Thyroid gland (tissue), 4 donors: ENCODE results near the gene SLAMF7. TPM values are rescaled to one million over a fixed set of nuclear protein-coding genes. Genes with fewer than 3 reads are reported as not detected.
A peak's percentile ranks its signal among the peaks of the same experiment; 100 is the strongest.

Source experiments
- DNase-seq, 2 donors: peaks; one replicate each; pipeline ENCODE4 v3.0.0-alpha.2; 2019
- H3K27ac ChIP-seq, 3 donors: fragments of 200-600 bp; sonication (generic); 1 replicate in 2 of 3; 2 replicates in 1 of 3; pipeline ENCODE4 v1.5.1; 2016 to 2019; ENCODE audit warnings: mild to moderate bottlenecking in 1 of 3, moderate library complexity in 1 of 3
- H3K27me3 ChIP-seq: fragments of 200-600 bp; sonication (generic); one replicate; pipeline ENCODE4 v1.5.1; 2019
- H3K36me3 ChIP-seq, 2 donors: fragments of 200-600 bp; sonication (generic); one replicate each; pipeline ENCODE4 v1.5.1; 2016 to 2019
- H3K4me1 ChIP-seq, 2 donors: fragments of 200-600 bp; sonication (generic); one replicate each; pipeline ENCODE4 v1.5.1; 2017 to 2019
- H3K4me3 ChIP-seq, 3 donors: fragments of 200-600 bp; sonication (generic); replicated peaks in 1 of 3; 1 replicate in 2 of 3; 2 replicates in 1 of 3; pipeline ENCODE4 v1.5.1; 2016; ENCODE audit warnings: mild to moderate bottlenecking in 1 of 3
- H3K9me3 ChIP-seq: fragments of 200-600 bp; sonication (generic); one replicate; pipeline ENCODE4 v1.5.1; 2017
- CTCF ChIP-seq, 6 experiments: fragments of 200-600 bp in 3 of 6; fragments of 450-650 bp in 3 of 6; sonication (generic) in 3 of 6; IDR thresholded peaks; one replicate each; pipeline ENCODE4 v1.5.1; 2016 to 2019; ENCODE audit warnings: antibody characterized with exemption in 6 of 6, mild to moderate bottlenecking in 2 of 6, inconsistent platforms in 1 of 6, moderate library complexity in 1 of 6
- POLR2A ChIP-seq, 2 donors: fragments of 450-650 bp; IDR thresholded peaks; one replicate each; pipeline ENCODE4 v1.6.1; 2017; ENCODE audit warnings: antibody characterized with exemption in 2 of 2, mild to moderate bottlenecking in 2 of 2, moderate library complexity in 1 of 2
- WGBS, 2 donors: methylation state at CpG; one replicate each; pipeline ENCODE4 v1.1.5; 2017; 5-methylcytosine and 5-hydroxymethylcytosine counted together
- intact Hi-C: fragments of 100-400 bp; cut with DNase I; formaldehyde crosslinking; loops from one replicate; pipeline ENCODE4 v1.15.1; 2023
- total RNA-seq, 4 donors: library from RNA; depleted of rRNA; stranded (reverse); fragments of >200 nt; gene quantifications; one replicate each; pipeline ENCODE4 v1.2.3, GENCODE V29; 2016

Gene SLAMF7
- total RNA-seq, 4 donors from 2014 or later: 0.22 to 0.93 (median 0.37) TPM

GRCh38 chr1:160716013-160716412 is 23.0 kb upstream of the SLAMF7 start:
- Histone ChIP-seq H3K9me3 (no peaks in the 10 kb centered on the region), H3K27me3 (no peaks in the 10 kb centered on the region), H3K4me1 (peaks cover 3 to 16% of the 10 kb centered on the region in 2 donors), H3K27ac (no peak overlapping the region), H3K36me3 (no peaks in the 10 kb centered on the region), H3K4me3 (no peak overlapping the region)
- TF ChIP-seq CTCF (IDR thresholded peaks at IDR 0.05) (no peak), POLR2A (IDR thresholded peaks at IDR 0.05) (no peak)
- intact Hi-C loops: no loop called here
- no peak for DNase-seq
- 85 to 96% methylated on average over 1 of the region's 1 CpG for WGBS, 2 donors

- DNase-seq: no peak
- Histone ChIP-seq H3K4me1 (peaks cover 3 to 16% of the 10 kb centered on the region in 2 donors), H3K9me3 (no peaks in the 10 kb centered on the region), H3K4me3 (no peak overlapping the region), H3K27ac (peak overlapping the region in 1 of 3 donors; percentile 58), H3K36me3 (no peaks in the 10 kb centered on the region), H3K27me3 (no peaks in the 10 kb centered on the region)
- intact Hi-C loops: no loop called here
- TF ChIP-seq CTCF (IDR thresholded peaks at IDR 0.05): no peak
- no peak for TF ChIP-seq POLR2A (IDR thresholded peaks at IDR 0.05)
- WGBS, 2 donors: 61 to 65% methylated on average over 5 of the region's 5 CpGs
Observed at GRCh38 chr1:160717306-160717705, 21.7 kb upstream of the SLAMF7 start.

- H3K27me3 ChIP-seq: no peaks in the 10 kb centered on the region
- TF ChIP-seq POLR2A (IDR thresholded peaks at IDR 0.05): no peak
- no peak for TF ChIP-seq CTCF (IDR thresholded peaks at IDR 0.05)
Observed at GRCh38 chr1:160718210-160718609, 20.8 kb upstream of the SLAMF7 start.

GRCh38 chr1:160720356-160721085 is 18.5 kb upstream of the SLAMF7 start:
- 69 to 70% methylated on average over 3 of the region's 3 CpGs for WGBS, 2 donors
- Histone ChIP-seq H3K9me3 (no peaks in the 10 kb centered on the region), H3K27ac (no peak overlapping the region), H3K27me3 (no peaks in the 10 kb centered on the region), H3K4me1 (peaks cover 3 to 16% of the 10 kb centered on the region in 2 donors), H3K36me3 (no peaks in the 10 kb centered on the region), H3K4me3 (no peak overlapping the region)
- TF ChIP-seq POLR2A (IDR thresholded peaks at IDR 0.05) (no peak), CTCF (IDR thresholded peaks at IDR 0.05) (no peak)
- peak; percentile 19 to 34 for DNase-seq
- intact Hi-C loops: no loop called here

More at GRCh38 chr1:160718210-160718609, 20.8 kb upstream of the SLAMF7 start:
- WGBS, 2 donors: 71 to 79% methylated on average over 4 of the region's 4 CpGs
- no peak overlapping the region for H3K4me3 ChIP-seq
- H3K36me3 ChIP-seq: no peaks in the 10 kb centered on the region
- H3K27ac ChIP-seq: no peak overlapping the region
- H3K9me3 ChIP-seq: no peaks in the 10 kb centered on the region
- DNase-seq: no peak
- H3K4me1 ChIP-seq: peaks cover 3 to 16% of the 10 kb centered on the region in 2 donors
- intact Hi-C loops: no loop called here

- intact Hi-C loops: no loop called here
- no peak for TF ChIP-seq CTCF (IDR thresholded peaks at IDR 0.05)
- peaks cover 3 to 16% of the 10 kb centered on the region in 2 donors for H3K4me1 ChIP-seq
- H3K27ac ChIP-seq: no peak overlapping the region
- H3K27me3 ChIP-seq: no peaks in the 10 kb centered on the region
- H3K36me3 ChIP-seq: no peaks in the 10 kb centered on the region
- no peaks in the 10 kb centered on the region for H3K9me3 ChIP-seq
- no peak for DNase-seq
- no peak overlapping the region for H3K4me3 ChIP-seq
Observed at GRCh38 chr1:160721473-160721872, 17.6 kb upstream of the SLAMF7 start.
